ENCODE measurements around the gene RHOB. TPM values are rescaled to one million over a fixed set of nuclear protein-coding genes. Genes with fewer than 3 reads are reported as not detected.

RHOB gene
- polyA plus RNA-seq, 1 of the 3 experiments (the other 2 are of a cell fraction), result 50.3 TPM

DNA sequence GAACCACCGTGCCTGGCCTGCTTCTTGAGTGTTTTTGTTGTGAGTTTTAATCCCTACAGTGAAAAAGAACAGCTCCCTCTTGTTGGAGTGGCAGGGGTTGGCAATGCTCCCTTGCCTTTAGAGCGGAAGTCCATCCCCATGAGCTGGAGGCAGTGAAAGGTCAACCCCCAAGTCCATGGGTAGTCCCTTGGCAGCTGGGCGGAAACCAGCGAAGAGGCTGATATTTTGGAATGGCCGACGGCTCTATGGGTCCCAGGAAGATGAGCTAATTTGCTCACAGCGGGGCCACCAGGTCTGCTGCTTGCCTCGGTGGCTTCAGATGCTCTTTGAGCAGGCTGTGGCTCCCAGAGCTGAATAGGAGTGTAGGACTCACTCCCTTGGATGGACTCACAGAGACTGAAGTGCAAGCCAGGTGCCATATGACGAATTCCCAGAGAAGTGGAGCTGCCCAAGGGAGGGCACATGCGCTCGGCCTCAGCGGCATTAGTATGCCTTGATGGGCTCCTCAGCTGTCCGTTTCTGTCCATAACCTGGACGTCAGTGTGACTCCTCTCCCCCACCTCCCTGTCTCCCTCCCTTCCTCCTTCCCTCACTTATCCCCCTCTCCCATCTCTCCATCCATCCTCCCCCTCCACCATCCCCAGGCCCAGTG, 25.4 kb upstream of the RHOB start:
- CTCF ChIA-PET, result interaction anchor here (0.7 to 18.3 kb wide), 10 partner anchors 12 to 409 kb away, joined by 3 to 243 read pairs (median 8); partner anchors contain the start of genes HS1BP3 and MATN3
- 90% methylated on average over 14 of the region's 14 CpGs for WGBS (ENCODE audit: low lambda C conversion rate)

More for the DNA sequence above, 25.4 kb upstream of the RHOB start:
- no peaks in the 10 kb centered on the region for H3K79me2 ChIP-seq (ENCODE audit: insufficient read depth)
- H3K27me3 ChIP-seq (ENCODE audit: insufficient read depth), result no peaks in the 10 kb centered on the region
- no peak for DNase-seq
- H3K9me2 ChIP-seq, result no peaks in the 10 kb centered on the region
- no peak overlapping the region for H3K4me3 ChIP-seq (ENCODE audit: low read depth in 2 of 2, low read length in 1 of 2)
- H3K4me2 ChIP-seq, result peak overlapping the region; percentile 40; the same call in 1 of the 2 replicates
- POLR2A ChIA-PET, result interaction anchor here (1.1 kb wide), 1 partner anchor 26 kb away, joined by 3 read pairs; the partner anchor contains the start of gene RHOB
- TF ChIP-seq MXI1 (IDR thresholded peaks at IDR 0.05; ENCODE audit: low read depth, low read length), result no peak
- TF ChIP-seq, protein P1, sequence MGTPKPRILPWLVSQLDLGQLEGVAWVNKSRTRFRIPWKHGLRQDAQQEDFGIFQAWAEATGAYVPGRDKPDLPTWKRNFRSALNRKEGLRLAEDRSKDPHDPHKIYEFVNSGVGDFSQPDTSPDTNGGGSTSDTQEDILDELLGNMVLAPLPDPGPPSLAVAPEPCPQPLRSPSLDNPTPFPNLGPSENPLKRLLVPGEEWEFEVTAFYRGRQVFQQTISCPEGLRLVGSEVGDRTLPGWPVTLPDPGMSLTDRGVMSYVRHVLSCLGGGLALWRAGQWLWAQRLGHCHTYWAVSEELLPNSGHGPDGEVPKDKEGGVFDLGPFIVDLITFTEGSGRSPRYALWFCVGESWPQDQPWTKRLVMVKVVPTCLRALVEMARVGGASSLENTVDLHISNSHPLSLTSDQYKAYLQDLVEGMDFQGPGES (IDR thresholded peaks at IDR 0.05; ENCODE audit: low read depth, low read length), result no peak
- TF ChIP-seq SMC3 (IDR thresholded peaks at IDR 0.05; ENCODE audit: low read depth, low read length), result no peak
- TF ChIP-seq, protein P2, sequence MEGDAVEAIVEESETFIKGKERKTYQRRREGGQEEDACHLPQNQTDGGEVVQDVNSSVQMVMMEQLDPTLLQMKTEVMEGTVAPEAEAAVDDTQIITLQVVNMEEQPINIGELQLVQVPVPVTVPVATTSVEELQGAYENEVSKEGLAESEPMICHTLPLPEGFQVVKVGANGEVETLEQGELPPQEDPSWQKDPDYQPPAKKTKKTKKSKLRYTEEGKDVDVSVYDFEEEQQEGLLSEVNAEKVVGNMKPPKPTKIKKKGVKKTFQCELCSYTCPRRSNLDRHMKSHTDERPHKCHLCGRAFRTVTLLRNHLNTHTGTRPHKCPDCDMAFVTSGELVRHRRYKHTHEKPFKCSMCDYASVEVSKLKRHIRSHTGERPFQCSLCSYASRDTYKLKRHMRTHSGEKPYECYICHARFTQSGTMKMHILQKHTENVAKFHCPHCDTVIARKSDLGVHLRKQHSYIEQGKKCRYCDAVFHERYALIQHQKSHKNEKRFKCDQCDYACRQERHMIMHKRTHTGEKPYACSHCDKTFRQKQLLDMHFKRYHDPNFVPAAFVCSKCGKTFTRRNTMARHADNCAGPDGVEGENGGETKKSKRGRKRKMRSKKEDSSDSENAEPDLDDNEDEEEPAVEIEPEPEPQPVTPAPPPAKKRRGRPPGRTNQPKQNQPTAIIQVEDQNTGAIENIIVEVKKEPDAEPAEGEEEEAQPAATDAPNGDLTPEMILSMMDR (IDR thresholded peaks at IDR 0.05), result no peak
- no peak for TF ChIP-seq NRF1 (IDR thresholded peaks at IDR 0.05; ENCODE audit: low read depth, low read length)
- TF ChIP-seq YY1 (IDR thresholded peaks at IDR 0.05; ENCODE audit: low read depth), result no peak
- no peak for TF ChIP-seq RXRA (IDR thresholded peaks at IDR 0.05; ENCODE audit: borderline replicate concordance, low read depth)
- no peak for TF ChIP-seq CHD2 (IDR thresholded peaks at IDR 0.05; ENCODE audit: low read length, partially characterized antibody)
- TF ChIP-seq FOSL2 (IDR thresholded peaks at IDR 0.05; ENCODE audit: borderline replicate concordance, low read depth), result no peak
- TF ChIP-seq, protein P3, sequence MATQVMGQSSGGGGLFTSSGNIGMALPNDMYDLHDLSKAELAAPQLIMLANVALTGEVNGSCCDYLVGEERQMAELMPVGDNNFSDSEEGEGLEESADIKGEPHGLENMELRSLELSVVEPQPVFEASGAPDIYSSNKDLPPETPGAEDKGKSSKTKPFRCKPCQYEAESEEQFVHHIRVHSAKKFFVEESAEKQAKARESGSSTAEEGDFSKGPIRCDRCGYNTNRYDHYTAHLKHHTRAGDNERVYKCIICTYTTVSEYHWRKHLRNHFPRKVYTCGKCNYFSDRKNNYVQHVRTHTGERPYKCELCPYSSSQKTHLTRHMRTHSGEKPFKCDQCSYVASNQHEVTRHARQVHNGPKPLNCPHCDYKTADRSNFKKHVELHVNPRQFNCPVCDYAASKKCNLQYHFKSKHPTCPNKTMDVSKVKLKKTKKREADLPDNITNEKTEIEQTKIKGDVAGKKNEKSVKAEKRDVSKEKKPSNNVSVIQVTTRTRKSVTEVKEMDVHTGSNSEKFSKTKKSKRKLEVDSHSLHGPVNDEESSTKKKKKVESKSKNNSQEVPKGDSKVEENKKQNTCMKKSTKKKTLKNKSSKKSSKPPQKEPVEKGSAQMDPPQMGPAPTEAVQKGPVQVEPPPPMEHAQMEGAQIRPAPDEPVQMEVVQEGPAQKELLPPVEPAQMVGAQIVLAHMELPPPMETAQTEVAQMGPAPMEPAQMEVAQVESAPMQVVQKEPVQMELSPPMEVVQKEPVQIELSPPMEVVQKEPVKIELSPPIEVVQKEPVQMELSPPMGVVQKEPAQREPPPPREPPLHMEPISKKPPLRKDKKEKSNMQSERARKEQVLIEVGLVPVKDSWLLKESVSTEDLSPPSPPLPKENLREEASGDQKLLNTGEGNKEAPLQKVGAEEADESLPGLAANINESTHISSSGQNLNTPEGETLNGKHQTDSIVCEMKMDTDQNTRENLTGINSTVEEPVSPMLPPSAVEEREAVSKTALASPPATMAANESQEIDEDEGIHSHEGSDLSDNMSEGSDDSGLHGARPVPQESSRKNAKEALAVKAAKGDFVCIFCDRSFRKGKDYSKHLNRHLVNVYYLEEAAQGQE (IDR thresholded peaks at IDR 0.05; ENCODE audit: low read depth, low read length), result no peak
- TF ChIP-seq RAD21 (IDR thresholded peaks at IDR 0.05; ENCODE audit: low read length), result no peak
- no peak for TF ChIP-seq JUND (IDR thresholded peaks at IDR 0.05)
- TF ChIP-seq MEF2A (IDR thresholded peaks at IDR 0.05; ENCODE audit: borderline replicate concordance, low read depth), result no peak
- no peak for TF ChIP-seq RFX5 (IDR thresholded peaks at IDR 0.05; ENCODE audit: low read length)
- no peak for TF ChIP-seq GATA2 (CRISPR knock-in tag; IDR thresholded peaks at IDR 0.05)
- TF ChIP-seq EZH2phosphoT487 (IDR thresholded peaks at IDR 0.05; ENCODE audit: borderline replicate concordance, low read depth), result no peak
- TF ChIP-seq ELF1 (IDR thresholded peaks at IDR 0.05), result no peak
- H3K9me3 ChIP-seq, result no peaks in the 10 kb centered on the region
- no peaks in the 10 kb centered on the region for H3K36me3 ChIP-seq (replicated peaks in 1 of 2; ENCODE audit: control insufficient read depth in 1 of 2, insufficient read depth in 2 of 2, low read length in 1 of 2)
- H3K9ac ChIP-seq, result no peak overlapping the region
- H3K27ac ChIP-seq (ENCODE audit: low read depth in 2 of 2, low read length in 1 of 2), result no peak overlapping the region
- H4K20me1 ChIP-seq (ENCODE audit: insufficient read depth), result no peaks in the 10 kb centered on the region
- no peak overlapping the region for H2AFZ ChIP-seq (ENCODE audit: low read depth)
- peaks cover 25 to 32% of the 10 kb centered on the region in 2 experiments for H3K4me1 ChIP-seq (ENCODE audit: control insufficient read depth in 1 of 2, insufficient read depth in 2 of 2, low read depth in 1 of 2, low read length in 1 of 2)
- peaks cover 11% of the 10 kb centered on the region for H3F3A ChIP-seq (replicated peaks; ENCODE audit: insufficient read depth)

Measured in SK-N-SH (cell line).